Brain microvascular endothelial cell (primary cell): ENCODE results near the gene P3H2.
"Not testable (repeated sequence)": the region's sequence is repeated elsewhere in the genome, so short reads cannot be mapped to it uniquely, and the experiment has no call there.

Experiments used
- DNase-seq: peaks from one replicate; pipeline ENCODE4 v3.0.0-alpha.2; 2020
- H3K27ac ChIP-seq: fragments of 250-450 bp; sonication (Bioruptor Pico); 2 replicates; pipeline ENCODE4 v1.5.1; 2020; ENCODE audit warnings: mild to moderate bottlenecking, moderate library complexity
- H3K27me3 ChIP-seq: fragments of 250-450 bp; sonication (Bioruptor Pico); replicated peaks from 2 replicates; pipeline ENCODE4 v1.5.1; 2020; ENCODE audit warnings: mild to moderate bottlenecking
- H3K36me3 ChIP-seq: fragments of 250-450 bp; sonication (Bioruptor Pico); replicated peaks from 2 replicates; pipeline ENCODE4 v1.5.1; 2020; ENCODE audit warnings: mild to moderate bottlenecking
- H3K4me3 ChIP-seq: 2 replicates; pipeline ENCODE4 v1.5.1; 2011; ENCODE audit warnings: low read depth, mild to moderate bottlenecking, control low read depth, low read length, moderate library complexity
- CTCF ChIP-seq: IDR thresholded peaks from 2 replicates; pipeline ENCODE4 v1.5.1; 2011; ENCODE audit warnings: low read depth, mild to moderate bottlenecking, moderate library complexity, low read length, control low read depth, inconsistent platforms; ENCODE audit errors: missing control alignments
- in situ Hi-C: cut with HindIII; loops from 2 replicates; pipeline ENCODE4 v1.10.0; 2017; ENCODE audit warnings: low sequenced_read_pairs, low pct_ligation_motif_present

P3H2 gene

DNA sequence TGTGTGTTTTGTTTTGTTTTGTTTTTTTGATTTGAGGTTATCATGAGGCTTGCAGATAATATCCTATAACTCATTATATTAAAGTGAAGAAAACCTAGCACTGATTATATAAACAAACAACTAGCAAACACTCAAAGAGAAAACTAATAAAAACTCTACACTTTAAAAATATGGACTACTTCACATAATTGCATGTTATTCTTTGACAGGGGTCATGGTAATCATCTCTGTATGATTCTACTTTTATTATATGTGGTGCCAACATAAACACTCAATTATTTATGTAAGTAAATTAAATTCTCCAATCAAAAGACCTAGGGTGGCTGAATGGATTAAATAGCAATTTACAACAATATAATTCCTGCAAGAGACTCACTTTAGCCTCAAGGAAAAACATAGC lies 44.6 kb upstream of the P3H2 start:
- no peak overlapping the region for H3K27ac ChIP-seq
- no peak for DNase-seq
- H3K27me3 ChIP-seq: no peaks in the 10 kb centered on the region
- no peak overlapping the region for H3K4me3 ChIP-seq
- no peaks in the 10 kb centered on the region for H3K36me3 ChIP-seq
- no peak for TF ChIP-seq CTCF
- in situ Hi-C loops: no loop called here

GRCh38 chr3:190162013-190162412 lies 41.3 kb upstream of the P3H2 start:
- H3K4me3 ChIP-seq, H3K27ac ChIP-seq, H3K36me3 ChIP-seq, in situ Hi-C loops, H3K27me3 ChIP-seq, DNase-seq: not testable (repeated sequence)

- no peak for DNase-seq
- in situ Hi-C loops: no loop called here
- Histone ChIP-seq H3K4me3 (no peak overlapping the region), H3K27ac (no peak overlapping the region), H3K36me3 (no peaks in the 10 kb centered on the region), H3K27me3 (no peaks in the 10 kb centered on the region)
- no peak for TF ChIP-seq CTCF
Measured at GRCh38 chr3:190159902-190160435, 39.3 kb upstream of the P3H2 start.

DNA sequence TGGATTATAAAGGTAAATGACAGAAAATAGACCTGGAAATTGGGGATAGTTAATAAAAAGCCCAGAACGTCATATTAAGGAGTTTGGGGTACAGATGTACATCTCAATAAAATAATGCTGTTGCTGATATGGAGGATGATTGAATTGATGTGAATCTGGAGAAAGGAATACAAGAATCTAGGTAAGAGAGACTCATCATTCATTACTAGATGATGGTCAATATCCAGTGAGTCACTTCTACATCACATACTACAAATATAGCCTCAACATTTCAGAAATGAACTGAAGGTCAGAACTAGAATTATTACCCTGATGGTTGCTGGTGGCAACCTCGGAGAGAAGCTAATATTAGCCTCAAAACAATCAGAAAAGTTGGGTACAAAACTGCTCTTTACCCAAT lies 37.6 kb upstream of the P3H2 start:
- in situ Hi-C loops: no loop called here
- no peak overlapping the region for H3K27ac ChIP-seq

GRCh38 chr3:190155752-190156151 lies 35.1 kb upstream of the P3H2 start:
- H3K36me3 ChIP-seq: no peaks in the 10 kb centered on the region
- DNase-seq: no peak
- in situ Hi-C loops: no loop called here
- H3K27me3 ChIP-seq: no peaks in the 10 kb centered on the region
- no peak for TF ChIP-seq CTCF
- H3K27ac ChIP-seq: no peak overlapping the region
- H3K4me3 ChIP-seq: no peak overlapping the region

More for the DNA sequence above, 37.6 kb upstream of the P3H2 start:
- no peaks in the 10 kb centered on the region for H3K36me3 ChIP-seq
- no peaks in the 10 kb centered on the region for H3K27me3 ChIP-seq
- H3K4me3 ChIP-seq: no peak overlapping the region
- no peak for DNase-seq
- TF ChIP-seq CTCF: no peak

DNA sequence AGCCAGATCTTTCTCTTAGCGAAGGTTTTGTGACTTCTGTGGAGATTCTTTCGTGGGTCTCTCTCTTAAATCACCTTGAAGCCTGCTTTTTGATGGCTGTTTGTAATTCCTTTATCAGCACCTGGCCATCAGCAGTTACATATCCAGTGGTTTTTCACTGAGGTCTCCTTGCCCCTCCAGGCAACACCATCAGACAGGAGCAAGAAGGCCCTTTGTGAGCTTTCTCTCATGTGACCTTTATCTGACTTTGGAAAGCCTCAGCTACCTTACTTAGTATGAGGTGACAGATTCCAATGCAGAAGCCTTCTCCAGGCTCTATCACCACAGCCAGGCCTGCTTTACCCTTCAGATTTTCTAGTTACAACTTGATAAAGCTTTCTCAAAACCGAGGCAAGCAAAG lies 30.0 kb upstream of the P3H2 start:
- in situ Hi-C loops: no loop called here
- H3K27me3 ChIP-seq: no peaks in the 10 kb centered on the region
- no peak overlapping the region for H3K4me3 ChIP-seq
- TF ChIP-seq CTCF: no peak
- no peak overlapping the region for H3K27ac ChIP-seq
- no peaks in the 10 kb centered on the region for H3K36me3 ChIP-seq
- DNase-seq: no peak

- H3K4me3 ChIP-seq, H3K27me3 ChIP-seq, H3K27ac ChIP-seq, DNase-seq, in situ Hi-C loops, H3K36me3 ChIP-seq: not testable (repeated sequence)
Measured at GRCh38 chr3:190149830-190150619, 29.3 kb upstream of the P3H2 start.

- DNase-seq, in situ Hi-C loops, H3K36me3 ChIP-seq, H3K4me3 ChIP-seq, H3K27ac ChIP-seq, H3K27me3 ChIP-seq: not testable (repeated sequence)
Measured at GRCh38 chr3:190144793-190145192, 24.1 kb upstream of the P3H2 start.
